Stimulated activated CD8-positive, alpha-beta memory T cell treated with anti-CD3 and anti-CD28 coated beads, Interleukin-12 subunit alpha, Interleukin-12 subunit beta, amount 100 ng/mL, for 24 hours (primary cell): ENCODE measurements around the gene ZSCAN29.
"Not testable (repeated sequence)": the region's sequence is repeated elsewhere in the genome, so short reads cannot be mapped to it uniquely, and the experiment has no call there.

Experiments used
- DNase-seq: peaks from one replicate; pipeline ENCODE4 v3.0.0-alpha.2; 2020; ENCODE audit errors: extremely low read depth

ZSCAN29 gene

DNA sequence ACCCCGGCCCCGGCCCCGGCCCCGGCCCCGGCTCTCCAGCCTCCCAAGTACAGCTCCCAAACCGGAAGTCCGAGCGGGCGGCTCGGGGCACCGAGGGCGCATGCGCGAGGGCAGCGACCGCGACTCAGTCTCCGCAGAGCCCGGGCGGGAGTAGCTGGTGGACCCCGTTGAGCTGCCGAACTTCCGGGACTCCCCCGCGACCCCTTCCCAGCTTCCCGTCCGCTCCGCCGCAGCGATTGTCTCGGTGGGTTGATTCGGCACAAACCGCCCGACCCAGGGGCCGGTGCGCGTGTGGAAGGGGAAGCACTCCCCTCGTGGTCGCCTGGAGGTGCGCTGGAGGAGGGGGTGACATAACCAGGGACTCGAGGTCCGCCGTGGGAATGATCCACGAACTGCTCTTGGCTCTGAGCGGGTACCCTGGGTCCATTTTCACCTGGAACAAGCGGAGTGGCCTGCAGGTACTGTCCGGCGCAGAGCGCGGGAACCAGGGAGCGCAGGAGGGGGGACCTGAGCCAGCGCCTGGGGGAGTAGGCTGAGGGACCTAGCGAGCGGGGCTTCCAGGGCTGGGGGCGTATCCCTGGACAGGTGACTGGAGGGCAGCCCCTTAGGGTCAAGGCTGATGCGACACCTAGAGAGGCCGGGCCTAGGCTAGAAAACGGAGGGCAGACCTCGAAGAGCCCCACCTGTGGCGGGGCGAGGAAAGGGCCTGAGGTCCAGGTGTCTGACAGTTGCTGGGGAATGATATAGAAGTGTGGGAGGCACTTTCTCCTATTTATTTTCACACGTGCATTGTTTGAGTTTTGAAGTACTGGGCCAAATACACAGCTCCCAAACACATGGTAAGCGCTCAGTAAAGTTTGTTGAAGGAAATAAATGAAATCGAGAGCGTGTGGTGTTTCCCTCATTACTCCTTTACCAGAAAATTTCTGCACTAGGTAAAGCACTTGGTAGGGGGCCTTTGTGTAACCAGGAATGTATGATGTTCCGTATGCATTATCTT, at the start of gene ZSCAN29, which contains the start of gene TUBGCP4:
Gene ZSCAN29 (minus strand): TSS at position 69 of the 1,000 bp plus-strand sequence. CDS start 1,130 bp downstream, outside the sequence.
Gene TUBGCP4 (plus strand): TSS at position 127 of the 1,000 bp plus-strand sequence. CDS start 254 bp downstream, at position 381.
- peak; percentile 43 for DNase-seq

DNA sequence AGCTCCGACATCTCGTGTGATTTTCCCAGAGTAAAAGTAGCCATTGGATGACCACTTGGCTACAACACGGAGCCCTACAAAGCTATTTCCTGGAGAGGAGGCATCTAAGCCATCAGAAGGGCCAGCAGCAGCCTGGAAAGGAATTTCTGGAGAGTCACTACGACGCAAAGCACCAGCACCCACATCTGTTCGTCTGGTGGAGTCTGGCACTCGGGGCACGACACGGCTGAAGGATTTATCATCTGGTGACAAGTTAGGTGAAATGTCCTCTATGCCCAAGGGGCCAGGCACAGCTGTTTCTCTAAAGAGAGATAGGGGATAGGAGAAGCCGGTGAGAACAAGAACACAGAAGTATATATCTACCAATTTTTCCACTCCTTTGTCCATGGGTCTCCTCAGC, 49.6 kb upstream of the ZSCAN29 start:
- DNase-seq: no peak

DNA sequence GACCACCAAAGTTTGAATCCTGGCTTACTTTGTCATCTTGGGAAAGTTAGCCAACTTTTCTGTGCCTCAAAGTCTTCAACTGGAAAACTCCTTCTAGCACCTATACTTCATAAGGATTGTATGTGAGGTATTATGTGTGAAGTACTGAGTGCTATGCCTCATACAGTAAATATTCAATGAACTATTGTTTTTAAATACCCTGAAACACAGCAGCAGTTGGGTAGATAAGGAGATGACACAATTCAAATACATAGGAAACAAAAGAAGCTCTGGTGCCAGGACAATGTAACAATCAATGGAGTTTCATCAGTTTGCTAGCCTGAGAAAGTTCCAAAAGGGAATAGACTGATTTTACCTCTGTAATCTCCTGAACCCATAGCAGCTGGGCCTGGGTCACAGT, 43.4 kb upstream of the ZSCAN29 start:
- DNase-seq: no peak

DNA sequence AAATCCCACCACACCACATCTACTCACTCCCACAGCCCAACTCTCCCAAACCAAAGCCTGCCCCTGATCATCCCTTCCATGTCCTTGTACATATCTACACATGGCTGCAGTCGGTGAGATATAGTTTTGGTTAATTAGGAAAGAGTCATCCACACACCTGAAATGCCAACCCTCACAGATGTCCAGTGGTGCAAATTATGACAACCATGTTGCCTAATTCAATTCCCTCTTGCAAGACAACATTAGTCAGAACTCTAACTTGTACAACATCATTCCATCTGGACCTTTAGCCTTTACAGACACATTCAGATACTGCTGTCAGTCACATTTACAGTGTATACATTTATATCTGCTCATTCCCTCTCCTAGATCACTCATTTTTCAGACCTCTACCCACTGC, 41.3 kb upstream of the ZSCAN29 start:
- DNase-seq: no peak

DNA sequence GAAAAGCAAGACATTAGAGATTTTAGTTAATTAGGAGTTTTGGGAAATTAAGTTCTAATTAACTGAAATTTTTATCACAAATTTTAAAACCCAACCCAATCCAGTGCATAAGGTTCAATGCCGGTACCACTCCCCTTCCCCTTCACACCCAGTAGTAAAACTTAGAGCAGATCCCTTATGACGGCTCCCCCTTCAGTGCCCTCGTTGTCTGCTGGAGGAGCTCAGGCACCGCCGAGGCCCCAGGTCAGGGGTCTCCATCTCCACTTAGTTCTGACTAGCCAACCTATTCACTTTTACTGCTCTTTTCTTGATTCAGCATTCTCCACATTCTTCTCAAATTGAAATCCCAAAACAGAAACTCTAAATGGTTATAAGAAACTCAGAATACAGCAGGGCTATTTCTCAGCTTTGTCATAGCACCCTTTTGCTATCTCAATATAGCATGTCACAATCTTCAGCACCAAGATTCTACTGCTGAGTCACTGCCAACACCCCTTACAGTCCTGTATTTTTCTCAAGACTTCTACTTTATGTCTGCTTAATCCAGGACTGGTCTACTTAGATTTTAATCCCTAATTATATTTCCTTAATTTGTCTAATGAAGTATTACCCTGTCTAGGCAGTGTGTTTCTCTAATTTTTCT, 39.9 kb upstream of the ZSCAN29 start:
- DNase-seq: no peak

DNA sequence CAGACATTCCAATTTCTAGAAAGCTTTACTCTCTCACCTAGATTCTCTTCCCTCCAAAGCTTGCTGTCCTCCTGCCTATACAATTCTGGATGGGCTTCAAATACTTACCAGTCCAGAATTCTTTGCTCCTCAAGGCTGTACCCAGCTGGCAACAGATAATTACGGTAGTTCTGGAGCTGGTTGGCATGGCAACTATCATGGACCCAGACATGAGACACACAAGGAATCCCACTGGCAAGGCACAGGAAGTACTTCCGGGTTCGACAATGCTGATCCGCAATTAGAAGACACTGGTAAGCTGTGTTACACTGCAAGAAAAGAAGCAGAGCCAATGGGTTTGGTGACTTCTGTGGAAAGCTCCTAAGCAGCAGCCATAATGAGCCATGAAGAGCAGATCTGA, 37.9 kb upstream of the ZSCAN29 start:
- no peak for DNase-seq

DNA sequence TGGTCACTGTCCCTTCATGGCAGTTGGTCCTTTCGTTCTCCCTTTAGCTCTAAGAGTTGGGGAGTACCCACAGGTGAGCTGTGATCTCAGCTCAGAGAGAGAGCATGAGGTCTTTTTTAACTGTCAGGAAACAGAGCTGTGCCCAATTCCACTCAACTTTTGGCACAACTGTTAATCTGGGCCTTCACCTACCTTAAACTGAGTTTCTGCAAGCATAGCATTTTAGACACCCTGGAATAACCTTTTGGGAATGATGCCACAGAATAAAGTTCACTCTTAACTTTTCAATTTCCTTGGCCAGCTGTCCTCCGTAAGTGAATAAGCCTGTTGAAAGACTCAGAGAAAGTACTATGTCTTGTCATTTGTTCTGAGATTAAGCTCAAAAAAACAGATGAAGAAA, 36.0 kb upstream of the ZSCAN29 start:
- no peak for DNase-seq

DNA sequence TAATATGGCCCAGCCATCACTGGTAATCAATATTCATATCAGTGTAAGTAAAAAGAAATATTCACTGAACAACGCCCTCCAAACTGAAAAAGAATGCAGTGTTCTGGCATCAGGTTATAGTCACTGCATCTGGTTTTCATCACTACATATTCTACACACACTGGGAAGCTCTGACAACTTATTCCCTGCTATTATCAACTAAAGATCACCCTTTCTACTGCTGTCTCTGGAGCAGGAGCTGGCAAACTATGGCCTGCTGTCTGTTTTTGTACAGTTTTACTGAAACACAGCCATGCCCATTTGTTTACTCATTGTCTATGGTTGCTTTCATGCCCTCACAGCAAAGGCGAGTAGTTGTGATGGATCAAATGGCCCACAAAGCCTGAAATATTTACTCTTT, 35.3 kb upstream of the ZSCAN29 start:
- no peak for DNase-seq

DNA sequence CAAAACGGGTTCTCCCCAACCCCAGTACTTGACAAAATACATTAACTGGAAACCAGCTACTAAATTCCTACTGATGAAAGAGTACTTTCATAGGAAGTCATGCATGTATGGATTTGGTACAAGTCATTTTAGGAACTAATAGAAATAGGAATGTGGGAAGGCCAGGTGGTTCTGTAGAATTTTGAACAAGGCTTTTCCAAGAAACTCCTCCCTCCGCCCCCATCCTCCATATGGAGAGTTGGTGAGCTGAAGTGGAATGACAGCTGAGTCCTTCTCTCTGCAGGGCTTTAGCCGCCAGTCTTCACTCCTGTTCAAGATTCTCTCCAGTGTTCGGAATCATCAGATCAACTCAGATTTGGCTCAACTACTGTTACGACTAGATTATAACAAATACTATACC, 33.3 kb upstream of the ZSCAN29 start:
- DNase-seq: no peak

DNA sequence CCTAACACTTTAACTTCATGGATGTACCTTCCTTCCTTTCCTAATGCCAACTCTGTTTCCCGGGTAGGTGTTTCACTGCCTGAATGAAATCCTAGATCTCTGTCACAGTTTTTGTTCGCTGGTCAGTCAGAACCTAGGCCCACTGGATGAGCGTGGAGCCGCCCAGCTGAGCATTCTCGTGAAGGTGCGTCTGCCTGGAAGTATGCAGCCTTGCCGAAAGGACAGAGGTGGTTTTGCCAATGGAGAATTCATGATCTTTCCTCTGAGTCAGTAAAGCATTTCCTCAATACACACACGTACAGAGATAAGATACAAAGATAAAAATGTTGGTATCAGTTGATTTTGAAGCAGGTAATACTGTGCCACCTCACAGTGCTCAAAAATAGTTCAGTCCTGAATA, 32.8 kb upstream of the ZSCAN29 start:
- DNase-seq: no peak

DNA sequence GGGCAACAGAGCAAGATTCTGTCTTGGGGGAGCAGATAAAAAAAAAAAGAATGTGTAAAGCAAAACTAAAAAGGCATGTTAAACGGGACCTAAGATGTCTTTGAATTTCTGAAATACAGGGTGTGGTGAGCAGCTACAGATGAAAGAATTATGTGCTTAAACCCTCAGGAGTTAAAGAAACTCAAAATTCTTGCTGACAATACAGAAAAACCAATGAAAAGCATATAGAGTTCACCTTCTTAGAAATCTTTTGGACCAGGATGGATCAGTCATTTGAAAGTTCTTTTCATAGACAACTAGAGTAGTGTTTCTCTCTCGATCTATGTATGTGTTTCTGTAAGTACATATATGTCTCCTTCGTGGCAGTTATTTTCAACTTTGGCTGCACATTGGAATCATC, 31.4 kb upstream of the ZSCAN29 start:
- no peak for DNase-seq

DNA sequence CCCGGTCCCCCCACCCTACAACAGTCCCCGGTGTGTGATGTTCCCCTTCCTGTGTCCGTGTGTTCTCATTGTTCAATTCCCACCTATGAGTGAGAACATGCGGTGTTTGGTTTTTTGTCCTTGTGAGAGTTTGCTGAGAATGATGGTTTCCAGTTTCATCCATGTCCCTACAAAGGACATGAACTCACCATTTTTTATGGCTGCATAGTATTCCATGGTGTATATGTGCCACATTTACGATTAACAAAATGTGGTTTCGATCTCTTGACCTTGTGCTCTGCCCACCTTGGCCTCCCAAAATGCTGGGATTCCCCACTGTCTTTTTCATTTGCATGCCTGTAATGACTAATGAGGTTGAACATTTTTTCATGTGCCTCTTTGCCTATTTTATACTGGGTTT, 22.7 kb upstream of the ZSCAN29 start:
- not testable (repeated sequence) for DNase-seq

DNA sequence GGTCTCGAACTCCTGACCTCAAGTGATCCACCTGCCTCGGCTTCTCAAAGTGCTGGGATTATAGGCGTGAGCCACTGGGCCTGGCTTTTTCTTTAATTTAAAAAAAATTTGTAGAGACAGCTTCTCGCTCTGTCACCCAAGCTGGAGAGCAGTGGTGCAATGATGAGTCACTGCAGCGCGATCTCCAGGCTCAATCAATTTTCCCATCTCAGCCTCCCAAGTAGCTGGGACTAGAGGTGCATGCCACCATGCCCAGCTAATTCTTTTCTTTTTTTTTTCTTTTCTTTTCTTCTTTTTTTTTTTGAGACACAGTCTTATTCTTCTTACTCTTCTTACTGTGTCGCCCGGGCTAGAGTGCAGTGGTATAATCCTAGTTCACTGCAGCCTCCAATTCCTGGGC, 19.9 kb upstream of the ZSCAN29 start:
- DNase-seq: no peak

DNA sequence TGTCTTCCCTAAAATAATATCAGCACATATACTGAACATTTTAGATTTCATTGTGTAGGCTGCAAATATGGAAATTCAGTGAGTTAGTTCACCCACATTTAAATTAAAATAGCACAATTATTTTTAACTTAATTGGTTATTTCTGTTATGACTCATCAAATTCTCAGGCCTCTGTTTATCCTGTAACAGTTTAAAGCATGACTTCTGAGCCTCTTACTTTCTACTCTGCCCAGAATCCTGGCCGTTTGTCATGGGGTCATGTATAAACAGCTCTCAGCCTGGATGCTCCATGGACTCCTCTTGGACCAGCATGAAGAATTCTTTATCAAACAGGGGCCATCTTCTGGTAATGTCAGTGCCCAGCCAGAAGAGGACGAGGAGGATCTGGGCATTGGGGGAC, 12.2 kb upstream of the ZSCAN29 start:
- DNase-seq: no peak

DNA sequence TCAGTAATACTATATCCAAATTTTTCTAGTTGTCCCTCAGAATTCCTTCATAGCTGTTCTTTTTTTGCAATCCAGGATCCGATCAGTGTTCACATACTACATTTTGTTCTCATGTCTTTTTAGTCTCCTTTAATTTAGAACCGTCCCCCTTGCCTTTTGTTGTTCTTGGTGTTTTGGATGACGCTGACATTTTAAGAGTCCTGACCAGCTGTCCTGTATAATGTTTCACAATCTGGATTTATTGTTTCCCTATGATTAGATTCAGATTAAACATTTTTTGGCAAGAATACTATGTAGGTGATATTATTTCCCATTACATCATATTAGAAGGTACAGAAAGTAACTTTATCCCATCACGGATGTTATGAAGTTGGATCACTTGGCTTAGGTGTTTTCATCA, 11.5 kb upstream of the ZSCAN29 start:
- no peak for DNase-seq

DNA sequence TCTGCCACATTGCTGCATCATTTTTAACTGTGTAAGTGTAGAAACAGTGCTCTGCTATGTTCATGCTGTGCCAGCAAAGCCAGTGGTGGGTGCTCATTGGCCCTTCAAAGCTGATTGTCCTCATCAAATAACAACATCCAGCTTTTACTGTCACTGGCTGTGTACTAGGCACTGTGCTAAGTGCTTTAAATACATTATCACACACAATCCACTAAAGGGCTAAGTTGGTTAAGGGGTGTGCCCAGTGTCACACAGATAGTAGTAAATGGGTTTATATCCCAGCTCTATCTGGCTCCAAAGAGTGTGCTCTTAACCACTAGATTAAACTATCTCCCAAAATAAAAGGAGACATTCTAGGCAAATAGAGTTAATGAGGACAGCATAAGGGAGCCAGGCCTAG, 7.8 kb upstream of the ZSCAN29 start:
- no peak for DNase-seq

DNA sequence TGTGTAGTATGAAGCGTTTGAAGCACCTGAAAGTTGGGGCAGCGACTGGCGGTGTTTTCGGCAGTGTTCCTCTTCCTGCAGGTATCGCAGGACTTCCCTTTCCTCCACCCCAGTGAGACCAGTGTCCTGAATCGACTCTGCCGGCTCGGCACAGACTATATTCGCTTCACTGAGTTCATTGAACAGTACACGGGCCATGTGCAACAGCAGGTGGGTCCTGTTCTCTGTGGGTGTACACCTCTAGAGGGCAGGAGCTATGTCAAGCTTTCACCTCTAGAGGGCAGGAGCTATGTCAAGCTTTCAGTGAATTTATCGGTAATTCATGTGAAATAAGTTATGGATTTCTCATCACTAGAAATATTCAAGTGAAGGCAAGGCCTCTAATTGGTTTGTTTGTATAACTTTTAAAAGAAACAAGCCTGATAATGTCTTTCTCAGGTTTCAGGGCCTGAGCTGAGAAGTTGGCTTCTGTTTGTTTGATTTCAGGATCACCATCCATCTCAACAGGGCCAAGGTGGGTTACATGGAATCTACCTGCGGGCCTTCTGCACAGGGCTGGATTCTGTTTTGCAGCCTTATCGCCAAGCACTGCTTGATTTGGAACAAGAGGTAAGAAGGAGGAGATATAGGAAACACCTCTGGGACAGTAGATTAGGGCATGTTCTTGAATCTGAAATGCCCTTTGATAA, 5.3 kb upstream of the ZSCAN29 start:
- no peak for DNase-seq

DNA sequence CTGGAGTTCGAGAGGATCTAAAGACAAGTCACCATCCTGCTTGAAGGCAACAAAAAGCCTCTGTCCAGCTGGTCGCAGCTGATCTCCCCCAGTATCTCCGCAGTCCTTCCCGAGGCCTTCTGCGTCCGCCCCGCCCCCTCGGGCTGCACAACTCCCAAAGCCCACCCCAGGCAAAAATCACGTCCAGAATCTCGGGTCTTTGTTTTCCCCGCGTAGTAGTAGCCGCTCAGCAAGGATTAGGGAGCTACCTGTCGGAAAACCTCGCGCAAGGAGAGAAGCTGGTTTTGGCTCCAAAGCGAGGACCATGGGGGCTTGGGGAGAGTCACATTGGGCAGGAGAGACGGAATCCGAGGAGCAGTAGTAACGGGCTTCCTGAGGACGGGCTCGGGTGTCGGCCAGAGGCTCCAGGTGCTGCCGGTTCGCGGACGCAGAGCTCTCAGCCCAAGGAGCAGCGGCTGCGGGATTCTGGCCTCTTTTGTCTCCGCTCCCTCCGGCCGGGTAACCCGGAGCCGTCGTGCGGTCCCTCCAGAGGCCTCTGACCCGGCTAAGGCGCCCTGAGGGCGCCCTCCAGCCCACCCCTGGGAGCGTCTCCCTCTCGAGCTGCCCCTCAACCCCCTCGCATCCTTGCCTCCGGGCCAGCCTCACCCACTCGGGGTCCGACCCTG, 401 bp downstream of the ZSCAN29 start:
- DNase-seq: no peak

DNA sequence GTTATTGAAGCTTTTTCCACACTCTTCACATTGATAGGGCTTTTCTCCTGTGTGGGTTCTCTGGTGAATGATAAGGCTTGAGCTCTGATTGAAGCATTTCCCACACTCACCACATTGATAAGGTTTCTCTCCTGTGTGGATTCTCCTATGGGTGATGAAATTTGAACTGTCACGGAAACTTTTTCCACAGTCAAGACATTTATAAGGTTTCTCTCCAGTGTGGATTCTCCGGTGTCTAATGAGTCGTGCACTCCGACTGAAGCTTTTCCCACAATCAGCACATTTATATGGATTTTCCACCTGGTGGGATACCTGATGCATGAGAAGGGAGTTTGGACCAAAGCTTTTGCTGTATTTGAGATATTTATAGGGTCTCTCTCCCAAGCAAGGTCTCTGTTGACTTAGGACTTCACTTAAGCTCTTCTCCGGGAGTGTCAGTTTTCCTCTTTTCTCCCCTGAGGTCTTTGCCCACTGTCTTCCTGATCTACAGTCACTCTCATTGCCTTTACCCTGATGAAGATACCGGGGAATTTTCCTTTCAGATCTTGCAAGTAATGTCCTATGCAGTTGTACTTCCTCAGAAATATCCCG, 9.4 kb downstream of the ZSCAN29 start:
- DNase-seq: no peak

DNA sequence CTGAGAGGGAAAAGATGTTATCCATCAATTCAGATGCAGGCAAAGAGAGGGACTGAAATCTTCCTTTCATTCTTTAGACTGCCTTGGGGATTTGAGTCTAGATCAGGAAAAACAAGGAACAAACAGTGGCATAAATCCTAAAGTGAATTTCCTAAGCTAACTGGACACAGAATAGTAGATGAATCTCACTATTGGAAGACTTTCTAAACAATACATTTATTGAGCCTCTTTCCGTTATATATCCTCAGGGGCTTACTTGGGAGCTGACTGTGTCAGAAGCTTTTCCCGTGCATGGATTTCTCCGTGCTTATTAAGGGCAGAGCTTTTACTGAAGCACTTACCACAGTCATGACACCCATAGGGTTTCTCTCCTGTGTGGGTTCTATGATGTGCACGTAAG, 10.0 kb downstream of the ZSCAN29 start:
- no peak for DNase-seq

DNA sequence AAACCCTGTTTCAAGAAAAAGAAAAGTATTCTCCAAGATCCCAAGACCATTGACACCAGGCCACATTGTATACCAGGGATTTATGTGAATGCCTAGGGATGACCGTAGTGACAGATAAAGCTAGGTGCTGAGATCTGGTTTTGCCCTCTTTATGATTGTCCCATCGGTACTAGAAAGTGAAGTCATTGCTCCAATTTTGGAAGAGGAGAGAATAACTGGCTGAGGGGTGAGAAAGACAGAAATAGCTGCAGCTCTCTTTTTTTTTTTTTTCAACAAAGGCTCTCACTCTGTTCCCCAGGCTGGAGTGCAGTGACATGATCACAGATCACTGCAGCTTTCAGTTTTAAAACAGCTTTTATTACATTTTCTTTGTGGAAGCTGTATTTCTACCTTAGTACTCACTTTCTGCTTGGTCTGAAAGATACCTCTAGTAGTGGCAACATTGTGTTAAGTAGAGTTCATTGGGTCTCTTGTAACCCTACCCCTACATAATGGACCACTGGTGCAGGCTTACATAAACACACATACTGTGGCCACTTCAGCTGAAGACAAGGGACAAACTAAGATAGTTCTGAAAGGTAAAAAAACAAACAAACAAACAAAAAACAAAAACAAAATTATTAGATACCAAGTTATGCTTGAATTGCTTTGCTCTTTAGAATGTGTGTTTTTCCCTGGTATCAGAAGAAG, 18.0 kb downstream of the ZSCAN29 start:
- DNase-seq: no peak
